ENCODE measurements around the gene NATD1.
A peak's percentile ranks its signal among the peaks of the same experiment; 100 is the strongest.

NATD1 gene

GRCh38 chr17:21252796-21253645 lies at the start of gene NATD1:
Gene NATD1, minus strand, starts transcription at chr17:21253410. Its CDS starts 146 bp downstream, at chr17:21253264.
- peak; percentile 77 for DNase-seq

GRCh38 chr17:21301593-21302550 lies 48.7 kb upstream of the NATD1 start:
- DNase-seq, result no peak

- DNase-seq, result no peak
Measured at GRCh38 chr17:21300601-21301571, 47.7 kb upstream of the NATD1 start.

- DNase-seq, result no peak
Measured at GRCh38 chr17:21299981-21300600, 46.9 kb upstream of the NATD1 start.

GRCh38 chr17:21298983-21299519 lies 45.8 kb upstream of the NATD1 start:
- DNase-seq, result no peak

GRCh38 chr17:21298056-21298982 lies 45.1 kb upstream of the NATD1 start:
- no peak for DNase-seq

- DNase-seq, result no peak
Measured at GRCh38 chr17:21297597-21297996, 44.4 kb upstream of the NATD1 start.

GRCh38 chr17:21297026-21297520 lies 43.9 kb upstream of the NATD1 start:
- DNase-seq, result no peak

GRCh38 chr17:21296097-21297025 lies 43.2 kb upstream of the NATD1 start:
- DNase-seq, result no peak

GRCh38 chr17:21295036-21295952 lies 42.1 kb upstream of the NATD1 start:
- DNase-seq, result no peak

GRCh38 chr17:21294321-21295035 lies 41.3 kb upstream of the NATD1 start:
- no peak for DNase-seq

GRCh38 chr17:21293831-21294210 lies 40.6 kb upstream of the NATD1 start:
- no peak for DNase-seq

- DNase-seq, result no peak
Measured at GRCh38 chr17:21292867-21293830, 39.9 kb upstream of the NATD1 start.

GRCh38 chr17:21291862-21292261 lies 38.7 kb upstream of the NATD1 start:
- DNase-seq, result no peak

GRCh38 chr17:21291357-21291756 lies 38.1 kb upstream of the NATD1 start:
- no peak for DNase-seq

All from HCEC 1CT (cell line).